HEK293 (cell line): ENCODE data around the gene NPPB.
A peak's percentile ranks its signal among the peaks of the same experiment; 100 is the strongest.

Source experiments
- CTCF ChIA-PET: fragments of 350-600 bp; formaldehyde crosslinking; extraction: SDS; loops from one replicate; lab custom pipeline; 2021; ENCODE audit warnings: antibody characterized with exemption; lab: Yijun Ruan, JAX
- POLR2A ChIA-PET: fragments of 300-600 bp; formaldehyde crosslinking; extraction: SDS; loops from one replicate; lab custom pipeline; 2020; ENCODE audit warnings: antibody characterized with exemption, inconsistent platforms; lab: Yijun Ruan, JAX
- H3K27ac ChIP-seq: fragments of 200-500 bp; sonication (Bioruptor generic); 2 replicates; pipeline ENCODE4 v1.5.1; 2014; ENCODE audit warnings: low read depth, low read length, control low read depth, inconsistent platforms; ENCODE audit errors: extremely low read depth
- H3K36me3 ChIP-seq, 2 experiments: fragments of 200-500 bp in 1 of 2; sonication (Bioruptor generic) in 1 of 2; 1 replicate in 1 of 2; 2 replicates in 1 of 2; pipeline ENCODE4 v1.5.1; 2014 to 2017; ENCODE audit warnings: inconsistent platforms in 2 of 2, low read length in 2 of 2; ENCODE audit not compliant: control insufficient read depth in 2 of 2, insufficient read depth in 1 of 2
- H3K4me1 ChIP-seq: fragments of 200-500 bp; sonication (Bioruptor generic); 2 replicates; pipeline ENCODE4 v1.5.1; 2014; ENCODE audit warnings: mild to moderate bottlenecking, low read length, inconsistent platforms; ENCODE audit not compliant: control insufficient read depth, insufficient read depth
- H3K4me3 ChIP-seq: 2 replicates; pipeline ENCODE4 v1.5.1; 2011; ENCODE audit warnings: low read depth, mild to moderate bottlenecking, control low read depth, low read length, moderate library complexity
- H3K9me3 ChIP-seq: fragments of 200-500 bp; sonication (Bioruptor generic); 2 replicates; pipeline ENCODE4 v1.5.1; 2014; ENCODE audit warnings: low read depth, low read length, inconsistent platforms; ENCODE audit not compliant: control insufficient read depth, insufficient read depth
- EGR2 ChIP-seq: fragments of 450-650 bp; formaldehyde crosslinking; IDR thresholded peaks from 2 replicates; pipeline ENCODE4 v1.5.1; 2016; ENCODE audit warnings: low read depth, missing biosample characterization, missing genetic modification characterization
- GLIS2 ChIP-seq: fragments of 450-650 bp; formaldehyde crosslinking; IDR thresholded peaks from 2 replicates; pipeline ENCODE4 v1.5.1; 2016; ENCODE audit warnings: missing biosample characterization, missing genetic modification characterization
- MYNN ChIP-seq: fragments of 450-650 bp; formaldehyde crosslinking; IDR thresholded peaks from 2 replicates; pipeline ENCODE4 v1.5.1; 2016; ENCODE audit warnings: missing biosample characterization, missing genetic modification characterization, borderline replicate concordance
- MZF1 ChIP-seq: fragments of 450-650 bp; formaldehyde crosslinking; IDR thresholded peaks from 2 replicates; pipeline ENCODE4 v1.5.1; 2017; ENCODE audit warnings: missing biosample characterization, missing genetic modification characterization, borderline replicate concordance
- PRDM1 ChIP-seq: fragments of 450-650 bp; formaldehyde crosslinking; IDR thresholded peaks from 2 replicates; pipeline ENCODE4; 2016; ENCODE audit warnings: missing biosample characterization, missing genetic modification characterization
- PRDM6 ChIP-seq: fragments of 450-650 bp; formaldehyde crosslinking; IDR thresholded peaks from 2 replicates; pipeline ENCODE4 v1.5.1; 2017; ENCODE audit warnings: missing biosample characterization, missing genetic modification characterization
- SP3 ChIP-seq: fragments of 450-650 bp; formaldehyde crosslinking; IDR thresholded peaks from 2 replicates; pipeline ENCODE4 v1.5.1; 2016; ENCODE audit warnings: missing biosample characterization, missing genetic modification characterization
- TRIM28 ChIP-seq: IDR thresholded peaks from 2 replicates; pipeline ENCODE4 v1.6.1; 2011; ENCODE audit warnings: low read length, control low read depth, borderline replicate concordance
- ZBTB11 ChIP-seq: fragments of 450-650 bp; formaldehyde crosslinking; conservative IDR thresholded peaks from 2 replicates; pipeline ENCODE4 v1.5.1; 2016; ENCODE audit warnings: low read depth, missing biosample characterization, missing genetic modification characterization
- ZFHX2 ChIP-seq: fragments of 450-650 bp; formaldehyde crosslinking; conservative IDR thresholded peaks from 2 replicates; pipeline ENCODE4 v1.5.1; 2016; ENCODE audit warnings: missing biosample characterization, missing genetic modification characterization
- ZFP3 ChIP-seq: fragments of 450-650 bp; formaldehyde crosslinking; IDR thresholded peaks from 2 replicates; pipeline ENCODE4 v1.5.1; 2016; ENCODE audit warnings: low read depth, missing biosample characterization, missing genetic modification characterization
- ZIC2 ChIP-seq: fragments of 450-650 bp; formaldehyde crosslinking; IDR thresholded peaks from 2 replicates; pipeline ENCODE4 v1.5.1; 2016; ENCODE audit warnings: missing biosample characterization, missing genetic modification characterization
- ZNF10 ChIP-seq: fragments of 450-650 bp; formaldehyde crosslinking; IDR thresholded peaks from 2 replicates; pipeline ENCODE4 v1.5.1; 2017; ENCODE audit warnings: missing biosample characterization, missing genetic modification characterization
- ZNF112 ChIP-seq: fragments of 450-650 bp; formaldehyde crosslinking; IDR thresholded peaks from 2 replicates; pipeline ENCODE4 v1.5.0; 2017; ENCODE audit warnings: missing biosample characterization, missing genetic modification characterization
- ZNF157 ChIP-seq: fragments of 450-650 bp; formaldehyde crosslinking; IDR thresholded peaks from 2 replicates; pipeline ENCODE4 v1.5.1; 2016; ENCODE audit warnings: missing biosample characterization, missing genetic modification characterization
- ZNF18 ChIP-seq: fragments of 450-650 bp; formaldehyde crosslinking; IDR thresholded peaks from 2 replicates; pipeline ENCODE4 v1.5.1; 2016; ENCODE audit warnings: missing biosample characterization, missing genetic modification characterization
- ZNF26 ChIP-seq: fragments of 450-650 bp; formaldehyde crosslinking; IDR thresholded peaks from 2 replicates; pipeline ENCODE4 v1.5.1; 2016; ENCODE audit warnings: missing biosample characterization, missing genetic modification characterization
- ZNF544 ChIP-seq: fragments of 450-650 bp; formaldehyde crosslinking; IDR thresholded peaks from 2 replicates; pipeline ENCODE4 v1.5.0; 2017; ENCODE audit warnings: missing biosample characterization, missing genetic modification characterization
- ZNF610 ChIP-seq: fragments of 450-650 bp; formaldehyde crosslinking; IDR thresholded peaks from 2 replicates; pipeline ENCODE4 v1.5.1; 2016; ENCODE audit warnings: missing biosample characterization, missing genetic modification characterization, borderline replicate concordance
- ZNF792 ChIP-seq: fragments of 450-650 bp; formaldehyde crosslinking; IDR thresholded peaks from 2 replicates; pipeline ENCODE4 v1.5.1; 2016; ENCODE audit warnings: missing biosample characterization, missing genetic modification characterization
- ZSCAN23 ChIP-seq: fragments of 450-650 bp; formaldehyde crosslinking; IDR thresholded peaks from 2 replicates; pipeline ENCODE4 v1.5.1; 2016; ENCODE audit warnings: missing biosample characterization, missing genetic modification characterization
- ZXDB ChIP-seq: fragments of 450-650 bp; formaldehyde crosslinking; IDR thresholded peaks from 2 replicates; pipeline ENCODE4 v1.5.1; 2016; ENCODE audit warnings: missing biosample characterization, missing genetic modification characterization

NPPB gene

GRCh38 chr1:11858158-11858557 lies 587 bp downstream of the NPPB start (continued):
- TF ChIP-seq ZNF18 (tag by site-specific recombination) = no peak
- TF ChIP-seq, all 188 proteins: peak for 0

- ChIA-PET POLR2A (interaction anchor here (0.5 kb wide), 1 partner anchor 40 kb away, joined by 5 read pairs; no protein-coding TSS in a partner anchor), CTCF (interaction anchor here (0.7 to 1.2 kb wide), 6 partner anchors 9 to 51 kb away, joined by 3 to 5 read pairs (median 3); partner anchors contain the start of gene NPPA)
- no peaks in the 10 kb centered on the region for H3K36me3 ChIP-seq
These were observed 1.4 kb downstream of the NPPB start for GRCh38 chr1:11857164-11857851.

GRCh38 chr1:11856698-11857097 lies 2.0 kb downstream of the NPPB start:
- POLR2A ChIA-PET = interaction anchor here (0.5 kb wide), 1 partner anchor 41 kb away, joined by 5 read pairs; no protein-coding TSS in a partner anchor
- TF ChIP-seq ZSCAN23 (tag by site-specific recombination) = no peak
- TF ChIP-seq ZNF544 = no peak
- TF ChIP-seq ZIC2 = peak; percentile 34; the same call in 1 of the 2 replicates
- TF ChIP-seq ZFHX2 (tag by site-specific recombination) = 0 out of 2 replicates have a peak, but pooled peaks have one; percentile 18
- Histone ChIP-seq H3K36me3 (no peaks in the 10 kb centered on the region), H3K27ac (no peak overlapping the region), H3K4me3 (no peak overlapping the region), H3K9me3 (no peaks in the 10 kb centered on the region), H3K4me1 (no peaks in the 10 kb centered on the region)
- CTCF ChIA-PET = interaction anchor here (1.0 to 1.2 kb wide), 6 partner anchors 9 to 51 kb away, joined by 3 to 5 read pairs (median 3); partner anchors contain the start of gene NPPA

More at GRCh38 chr1:11857164-11857851, 1.4 kb downstream of the NPPB start:
- TF ChIP-seq ZXDB (tag by site-specific recombination) (no peak), PRDM6 (no peak), ZNF10 (tag by site-specific recombination) (no peak), ZFP3 (no peak), GLIS2 (tag by site-specific recombination) (no peak), ZNF112 (tag by site-specific recombination) (no peak), TRIM28 (no peak), EGR2 (tag by site-specific recombination) (peak; percentile 27; the same call in 1 of the 2 replicates), PRDM1 (tag by site-specific recombination) (peak; percentile 76; the same call in 1 of the 2 replicates)
- TF ChIP-seq, all 188 proteins: peak for 2
- Histone ChIP-seq H3K9me3 (no peaks in the 10 kb centered on the region), H3K4me3 (no peak overlapping the region), H3K4me1 (no peaks in the 10 kb centered on the region), H3K27ac (no peak overlapping the region)

- H3K4me1 ChIP-seq = no peaks in the 10 kb centered on the region
- H3K9me3 ChIP-seq = no peaks in the 10 kb centered on the region
- H3K27ac ChIP-seq = no peak overlapping the region
- H3K4me3 ChIP-seq = no peak overlapping the region
- POLR2A ChIA-PET = no interaction called here
- CTCF ChIA-PET = interaction anchor here (0.7 to 1.2 kb wide), 4 partner anchors 12 to 205 kb away, joined by 3 read pairs; no protein-coding TSS in a partner anchor
- H3K36me3 ChIP-seq = no peaks in the 10 kb centered on the region
- TF ChIP-seq ZNF26 (tag by site-specific recombination) (no peak), ZNF610 (tag by site-specific recombination) (no peak), MYNN (no peak), ZNF157 (tag by site-specific recombination) (no peak), ZBTB11 (tag by site-specific recombination) (no peak), ZNF792 (tag by site-specific recombination) (no peak), MZF1 (tag by site-specific recombination) (no peak), SP3 (tag by site-specific recombination) (no peak)
These were observed 3.3 kb downstream of the NPPB start for GRCh38 chr1:11855430-11855829.
